ENCODE results near the gene LRRC37A.
"Not testable (repeated sequence)": the region's sequence is repeated elsewhere in the genome, so short reads cannot be mapped to it uniquely, and the experiment has no call there.

The LRRC37A gene

GRCh38 chr17:46294831-46295230, at the start of gene LRRC37A:
LRRC37A (plus strand) TSS chr17:46295131; CDS start chr17:46295134, 3 bp downstream.
- not testable (repeated sequence) for DNase-seq (ENCODE audit: low spot score)

GRCh38 chr17:46249153-46249552, 45.8 kb upstream of the LRRC37A start:
- not testable (repeated sequence) for DNase-seq (ENCODE audit: low spot score)

GRCh38 chr17:46252804-46253203, 42.1 kb upstream of the LRRC37A start:
- DNase-seq (ENCODE audit: low spot score): not testable (repeated sequence)

- peak; percentile 77 for DNase-seq (ENCODE audit: low spot score)
These were observed 41.2 kb upstream of the LRRC37A start for GRCh38 chr17:46253722-46254121.

- DNase-seq (ENCODE audit: low spot score): not testable (repeated sequence)
These were observed 40.7 kb upstream of the LRRC37A start for GRCh38 chr17:46254215-46254614.

GRCh38 chr17:46256369-46256768, 38.6 kb upstream of the LRRC37A start:
- DNase-seq (ENCODE audit: low spot score): not testable (repeated sequence)

- not testable (repeated sequence) for DNase-seq (ENCODE audit: low spot score)
These were observed 34.9 kb upstream of the LRRC37A start for GRCh38 chr17:46259845-46260661.

GRCh38 chr17:46262271-46262670, 32.7 kb upstream of the LRRC37A start:
- no peak for DNase-seq (ENCODE audit: low spot score)

GRCh38 chr17:46264456-46265198, 30.3 kb upstream of the LRRC37A start:
- no peak for DNase-seq (ENCODE audit: low spot score)

- not testable (repeated sequence) for DNase-seq (ENCODE audit: low spot score)
These were observed 28.8 kb upstream of the LRRC37A start for GRCh38 chr17:46266063-46266655.

- DNase-seq (ENCODE audit: low spot score): peak; percentile 85
These were observed 28.0 kb upstream of the LRRC37A start for GRCh38 chr17:46266656-46267544.

GRCh38 chr17:46270032-46270431, 24.9 kb upstream of the LRRC37A start:
- DNase-seq (ENCODE audit: low spot score): no peak

- DNase-seq (ENCODE audit: low spot score): no peak
These were observed 21.2 kb upstream of the LRRC37A start for GRCh38 chr17:46273541-46274236.

GRCh38 chr17:46274238-46274637, 20.7 kb upstream of the LRRC37A start:
- no peak for DNase-seq (ENCODE audit: low spot score)

- not testable (repeated sequence) for DNase-seq (ENCODE audit: low spot score)
These were observed 18.0 kb upstream of the LRRC37A start for GRCh38 chr17:46276728-46277479.

- DNase-seq (ENCODE audit: low spot score): not testable (repeated sequence)
These were observed 13.6 kb upstream of the LRRC37A start for GRCh38 chr17:46281336-46281735.

- DNase-seq (ENCODE audit: low spot score): not testable (repeated sequence)
These were observed 12.3 kb upstream of the LRRC37A start for GRCh38 chr17:46282635-46283034.

GRCh38 chr17:46284467-46284866, 10.5 kb upstream of the LRRC37A start:
- not testable (repeated sequence) for DNase-seq (ENCODE audit: low spot score)

- not testable (repeated sequence) for DNase-seq (ENCODE audit: low spot score)
These were observed 9.4 kb upstream of the LRRC37A start for GRCh38 chr17:46285500-46285899.

- peak; percentile 86 for DNase-seq (ENCODE audit: low spot score)
These were observed 8.1 kb upstream of the LRRC37A start for GRCh38 chr17:46286764-46287221.
